GM08714 (cell line): ENCODE measurements around the gene RANBP3.

Experiments
- H3K4me3 ChIP-seq: fragments of 200-500 bp; sonication (Bioruptor generic); 2 replicates; pipeline ENCODE4 v1.5.1; 2014; ENCODE audit warnings: mild to moderate bottlenecking, low read length, inconsistent platforms
- ZNF274 ChIP-seq: IDR thresholded peaks from 2 replicates; pipeline ENCODE4 v1.6.1; 2012; ENCODE audit warnings: mild to moderate bottlenecking, low read depth, low read length

The RANBP3 gene

GRCh38 chr19:5958074-5958850 is 19.7 kb downstream of the RANBP3 start:
- TF ChIP-seq ZNF274: no peak
- no peak overlapping the region for H3K4me3 ChIP-seq

DNA sequence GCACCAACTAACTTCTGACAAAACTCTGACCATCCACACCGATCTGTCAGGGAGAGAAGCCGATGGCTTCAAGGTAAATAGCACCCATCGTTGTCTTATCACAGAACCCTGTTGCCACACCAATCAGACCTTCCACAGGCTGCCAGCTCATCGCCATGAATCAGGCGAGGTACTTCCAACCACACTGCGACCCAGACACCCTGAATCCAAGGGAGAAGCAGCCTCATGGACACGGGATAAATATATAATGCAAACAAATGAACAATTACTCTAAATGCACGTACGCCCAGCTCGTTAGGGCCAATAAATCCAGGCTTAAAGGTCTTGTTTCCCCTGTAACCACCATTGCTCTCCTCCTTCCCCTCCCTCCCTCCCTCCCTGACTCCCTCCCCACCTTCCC is 20.8 kb downstream of the RANBP3 start:
- no peak overlapping the region for H3K4me3 ChIP-seq
- TF ChIP-seq ZNF274: no peak

DNA sequence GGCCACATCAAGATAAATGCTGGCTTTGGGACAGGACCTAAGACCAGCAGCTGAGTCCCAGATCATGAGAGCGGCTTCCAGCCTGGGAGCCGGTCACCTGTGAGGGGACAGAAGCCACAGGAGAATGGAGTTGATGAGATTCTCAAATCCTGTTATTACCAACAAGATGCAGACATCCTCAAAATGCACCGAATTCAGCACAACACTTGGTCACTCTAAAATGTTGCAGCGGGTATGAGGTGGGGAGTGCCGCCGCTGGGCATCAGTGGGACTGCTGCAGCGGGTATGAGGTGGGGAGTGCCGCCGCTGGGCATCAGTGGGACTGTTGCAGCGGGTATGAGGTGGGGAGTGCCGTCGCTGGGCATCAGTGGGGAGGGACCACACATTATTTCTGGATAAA is 21.2 kb downstream of the RANBP3 start:
- no peak overlapping the region for H3K4me3 ChIP-seq
- no peak for TF ChIP-seq ZNF274

GRCh38 chr19:5956323-5956722 is 21.6 kb downstream of the RANBP3 start:
- H3K4me3 ChIP-seq: no peak overlapping the region
- no peak for TF ChIP-seq ZNF274

DNA sequence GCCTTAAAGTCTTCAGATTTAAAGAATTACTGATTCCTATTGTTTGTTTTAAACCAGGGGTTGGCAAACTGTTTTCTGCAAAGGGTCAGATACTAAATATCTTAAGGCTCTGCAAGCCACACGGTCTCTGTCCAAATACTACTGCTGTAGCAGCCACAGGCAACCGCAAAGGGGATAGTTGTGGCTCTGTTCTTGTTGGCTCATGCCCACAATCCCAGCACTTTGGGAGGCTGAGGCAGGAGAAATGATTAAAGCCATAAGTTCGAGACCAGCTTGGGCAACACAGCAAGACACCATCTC is 22.4 kb downstream of the RANBP3 start:
- H3K4me3 ChIP-seq: no peak overlapping the region
- TF ChIP-seq ZNF274: no peak

GRCh38 chr19:5954293-5954692 is 23.6 kb downstream of the RANBP3 start:
- H3K4me3 ChIP-seq: no peak overlapping the region
- no peak for TF ChIP-seq ZNF274

DNA sequence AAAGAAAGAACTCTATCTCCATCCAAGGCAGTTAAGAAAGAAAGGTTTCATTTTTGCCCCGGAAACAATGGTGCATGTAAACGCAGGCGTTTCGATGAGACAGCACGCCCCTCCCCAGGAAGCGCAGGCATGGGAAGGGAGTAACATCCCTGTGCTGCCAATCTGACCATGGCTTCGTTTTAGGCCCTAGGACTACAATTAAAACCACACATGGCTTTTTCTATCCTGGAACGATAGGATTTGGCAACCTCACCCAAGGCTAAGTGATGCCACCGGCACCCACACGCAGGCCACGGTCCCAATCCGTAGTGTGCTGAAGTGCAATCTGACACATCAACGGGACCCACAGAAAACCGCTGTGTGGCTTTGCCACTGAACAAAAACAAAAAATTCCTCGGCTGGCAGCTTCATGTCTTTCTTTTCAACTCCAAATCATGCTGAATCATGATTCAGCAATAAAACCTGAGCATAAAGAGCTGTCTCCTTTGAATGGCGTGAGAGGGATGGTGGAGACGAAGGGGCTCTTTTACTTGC is 24.2 kb downstream of the RANBP3 start:
- no peak for TF ChIP-seq ZNF274
- no peak overlapping the region for H3K4me3 ChIP-seq

- H3K4me3 ChIP-seq: no peak overlapping the region
- no peak for TF ChIP-seq ZNF274
These were observed 24.8 kb downstream of the RANBP3 start for GRCh38 chr19:5953030-5953589.

DNA sequence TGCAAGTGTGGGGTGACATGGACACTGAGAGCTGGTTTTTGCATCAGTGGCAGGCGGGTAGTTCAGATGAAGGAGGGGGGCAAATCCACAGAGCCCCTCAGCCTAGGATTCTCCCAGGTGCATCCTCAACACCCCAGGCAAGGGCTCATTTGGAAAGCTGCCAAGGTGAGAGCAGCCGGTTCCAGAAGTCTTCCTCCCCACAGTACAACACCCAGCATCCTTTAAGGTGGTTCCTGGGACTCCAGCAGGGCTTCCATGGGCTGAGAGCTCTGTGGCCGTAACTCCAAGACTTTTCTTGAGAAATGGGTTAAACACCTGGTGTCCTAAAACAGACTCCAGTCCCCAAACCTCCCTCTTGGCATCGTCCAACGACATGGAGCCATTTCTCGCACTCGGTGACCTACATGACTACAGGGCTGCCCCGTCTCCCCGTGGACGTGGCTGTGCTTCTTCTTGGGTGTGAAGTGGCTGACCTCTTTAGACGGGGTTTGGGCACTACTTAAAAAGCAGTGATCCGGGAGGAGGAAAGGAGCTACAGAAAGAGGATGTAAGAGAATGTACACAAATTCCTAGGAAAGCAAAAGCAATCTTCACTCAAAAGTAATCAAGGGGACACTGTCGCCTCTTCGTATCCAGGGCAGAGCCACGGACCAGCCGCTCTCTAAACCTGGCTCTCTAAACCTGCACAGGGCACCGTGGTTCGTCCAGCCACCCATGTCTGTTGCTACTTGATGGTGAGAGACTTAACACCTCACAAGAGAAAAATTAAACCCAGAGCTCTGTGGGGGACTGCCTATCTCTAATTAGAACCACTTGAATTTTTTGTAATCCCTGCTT is 25.5 kb downstream of the RANBP3 start:
- no peak overlapping the region for H3K4me3 ChIP-seq
- no peak for TF ChIP-seq ZNF274

GRCh38 chr19:5951338-5951861 is 26.5 kb downstream of the RANBP3 start:
- H3K4me3 ChIP-seq: no peak overlapping the region
- no peak for TF ChIP-seq ZNF274

- H3K4me3 ChIP-seq: no peak overlapping the region
- TF ChIP-seq ZNF274: no peak
These were observed 27.2 kb downstream of the RANBP3 start for GRCh38 chr19:5950741-5951140.

DNA sequence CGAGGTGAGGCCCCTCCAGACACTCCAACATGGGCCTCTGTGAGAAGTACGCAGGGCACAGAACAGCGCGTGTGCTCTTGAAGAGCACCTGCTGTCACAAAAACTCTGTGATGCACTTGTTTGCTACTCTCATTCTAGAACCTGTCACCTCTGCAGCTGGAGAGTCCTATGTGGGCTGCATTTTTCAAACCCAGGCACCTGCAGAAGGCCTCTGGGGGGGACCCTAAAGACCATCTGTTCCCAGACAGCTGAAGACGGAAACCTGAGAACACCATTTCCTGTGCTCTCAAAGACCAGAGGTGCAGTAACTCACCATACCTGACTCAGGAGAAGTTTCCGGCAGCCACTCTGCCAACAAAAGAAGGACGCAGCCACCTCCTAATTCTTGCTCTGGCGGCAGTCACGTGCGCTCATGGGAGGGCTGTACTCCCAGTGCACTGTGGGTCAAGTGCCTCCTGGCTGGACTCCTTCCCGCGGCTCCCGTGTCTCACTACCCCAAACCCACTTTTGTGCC is 28.1 kb downstream of the RANBP3 start:
- no peak for TF ChIP-seq ZNF274
- H3K4me3 ChIP-seq: no peak overlapping the region

GRCh38 chr19:5948752-5949564 is 29.0 kb downstream of the RANBP3 start:
- no peak overlapping the region for H3K4me3 ChIP-seq
- TF ChIP-seq ZNF274: no peak

DNA sequence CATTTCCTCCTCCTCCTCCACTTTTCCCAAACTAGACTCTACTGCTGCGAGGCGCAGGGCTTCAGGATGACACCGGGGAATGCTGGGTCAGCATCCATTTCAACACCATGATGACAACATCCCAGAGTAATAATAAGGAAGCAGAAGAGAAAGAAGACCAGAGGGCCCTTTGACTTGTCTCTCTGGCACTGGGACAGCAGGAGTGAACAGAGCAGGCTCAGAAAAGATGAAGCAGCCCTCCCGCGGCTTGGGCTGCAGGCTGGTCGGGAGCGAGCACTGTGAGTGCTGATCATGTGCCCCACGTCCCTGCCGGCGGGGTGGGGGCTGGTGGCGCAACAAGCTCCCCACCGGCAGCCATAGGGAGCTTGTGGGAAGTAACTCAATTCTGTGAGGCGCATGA is 30.5 kb downstream of the RANBP3 start:
- TF ChIP-seq ZNF274: no peak
- no peak overlapping the region for H3K4me3 ChIP-seq

- no peak overlapping the region for H3K4me3 ChIP-seq
- TF ChIP-seq ZNF274: no peak
These were observed 34.3 kb downstream of the RANBP3 start for GRCh38 chr19:5943623-5944022.
